ENCODE results near the gene GSX2. TPM values are rescaled to one million over a fixed set of nuclear protein-coding genes. Genes with fewer than 3 reads are reported as not detected.

Gene GSX2
- total and polyA plus RNA-seq, 10 of the 15 experiments (the other 5 are each of a cell fraction or from before 2014, with no cell fraction given), result 0.04 to 0.58 (median 0.50) TPM; not detected in 5

DNA sequence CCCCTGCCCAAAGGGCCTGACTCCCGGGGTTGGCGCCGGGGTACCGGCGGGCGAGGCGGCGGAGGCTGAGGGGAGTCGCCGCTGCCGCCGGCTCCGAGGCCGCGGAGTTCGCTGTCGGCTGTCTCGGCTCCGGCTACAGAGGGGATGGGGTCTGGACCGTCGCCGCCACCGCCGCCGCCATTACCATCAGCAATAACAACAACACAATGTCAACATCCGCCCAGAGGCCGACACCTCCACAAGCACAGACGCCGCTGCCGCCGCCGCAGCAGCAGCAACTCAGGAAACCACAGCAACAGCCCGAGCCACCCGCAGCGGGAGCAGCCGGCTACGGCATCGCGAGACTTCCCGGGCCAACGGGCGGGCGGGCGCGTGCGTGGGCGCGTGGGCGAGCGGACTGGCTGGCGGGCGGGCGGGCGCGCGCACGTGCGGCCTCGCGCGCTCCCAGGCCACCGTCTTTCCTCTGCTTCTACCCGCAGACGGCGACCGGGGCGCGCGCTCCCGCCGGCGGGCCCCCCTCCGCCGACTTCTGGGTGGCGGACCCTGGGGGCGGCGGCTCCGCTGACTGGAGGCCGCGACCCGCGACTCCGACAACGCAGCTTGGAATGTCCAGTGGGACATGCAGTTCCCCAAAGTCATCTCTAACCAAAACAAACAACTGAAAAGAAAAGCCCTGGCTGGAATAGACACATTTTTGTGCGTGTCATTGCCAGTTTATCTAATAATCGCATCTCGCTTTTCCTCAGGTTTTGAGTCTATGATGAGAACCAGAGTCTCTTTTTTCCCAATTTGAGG, 35.4 kb upstream of the GSX2 start, which contains the start of gene CHIC2 (continued):
- TF ChIP-seq, protein P1, sequence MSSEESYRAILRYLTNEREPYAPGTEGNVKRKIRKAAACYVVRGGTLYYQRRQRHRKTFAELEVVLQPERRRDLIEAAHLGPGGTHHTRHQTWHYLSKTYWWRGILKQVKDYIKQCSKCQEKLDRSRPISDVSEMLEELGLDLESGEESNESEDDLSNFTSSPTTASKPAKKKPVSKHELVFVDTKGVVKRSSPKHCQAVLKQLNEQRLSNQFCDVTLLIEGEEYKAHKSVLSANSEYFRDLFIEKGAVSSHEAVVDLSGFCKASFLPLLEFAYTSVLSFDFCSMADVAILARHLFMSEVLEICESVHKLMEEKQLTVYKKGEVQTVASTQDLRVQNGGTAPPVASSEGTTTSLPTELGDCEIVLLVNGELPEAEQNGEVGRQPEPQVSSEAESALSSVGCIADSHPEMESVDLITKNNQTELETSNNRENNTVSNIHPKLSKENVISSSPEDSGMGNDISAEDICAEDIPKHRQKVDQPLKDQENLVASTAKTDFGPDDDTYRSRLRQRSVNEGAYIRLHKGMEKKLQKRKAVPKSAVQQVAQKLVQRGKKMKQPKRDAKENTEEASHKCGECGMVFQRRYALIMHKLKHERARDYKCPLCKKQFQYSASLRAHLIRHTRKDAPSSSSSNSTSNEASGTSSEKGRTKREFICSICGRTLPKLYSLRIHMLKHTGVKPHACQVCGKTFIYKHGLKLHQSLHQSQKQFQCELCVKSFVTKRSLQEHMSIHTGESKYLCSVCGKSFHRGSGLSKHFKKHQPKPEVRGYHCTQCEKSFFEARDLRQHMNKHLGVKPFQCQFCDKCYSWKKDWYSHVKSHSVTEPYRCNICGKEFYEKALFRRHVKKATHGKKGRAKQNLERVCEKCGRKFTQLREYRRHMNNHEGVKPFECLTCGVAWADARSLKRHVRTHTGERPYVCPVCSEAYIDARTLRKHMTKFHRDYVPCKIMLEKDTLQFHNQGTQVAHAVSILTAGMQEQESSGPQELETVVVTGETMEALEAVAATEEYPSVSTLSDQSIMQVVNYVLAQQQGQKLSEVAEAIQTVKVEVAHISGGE (CRISPR knock-in tag; IDR thresholded peaks at IDR 0.05), result no peak
- TF ChIP-seq ZBED1 (IDR thresholded peaks at IDR 0.05; ENCODE audit: borderline replicate concordance), result no peak
- TF ChIP-seq, protein P2, sequence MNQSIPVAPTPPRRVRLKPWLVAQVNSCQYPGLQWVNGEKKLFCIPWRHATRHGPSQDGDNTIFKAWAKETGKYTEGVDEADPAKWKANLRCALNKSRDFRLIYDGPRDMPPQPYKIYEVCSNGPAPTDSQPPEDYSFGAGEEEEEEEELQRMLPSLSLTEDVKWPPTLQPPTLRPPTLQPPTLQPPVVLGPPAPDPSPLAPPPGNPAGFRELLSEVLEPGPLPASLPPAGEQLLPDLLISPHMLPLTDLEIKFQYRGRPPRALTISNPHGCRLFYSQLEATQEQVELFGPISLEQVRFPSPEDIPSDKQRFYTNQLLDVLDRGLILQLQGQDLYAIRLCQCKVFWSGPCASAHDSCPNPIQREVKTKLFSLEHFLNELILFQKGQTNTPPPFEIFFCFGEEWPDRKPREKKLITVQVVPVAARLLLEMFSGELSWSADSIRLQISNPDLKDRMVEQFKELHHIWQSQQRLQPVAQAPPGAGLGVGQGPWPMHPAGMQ (IDR thresholded peaks at IDR 0.05; ENCODE audit: borderline replicate concordance), result 0 out of 2 replicates have a peak, but pooled peaks have one; percentile 27
- TF ChIP-seq POLR2A (IDR thresholded peaks at IDR 0.05; ENCODE audit: low read depth, low read length), result peak; percentile 95
- peak; percentile 74 for TF ChIP-seq BRCA1 (IDR thresholded peaks at IDR 0.05; ENCODE audit: low read depth, low read length)
- TF ChIP-seq YBX1 (IDR thresholded peaks at IDR 0.05), result no peak
- TF ChIP-seq, protein P3, sequence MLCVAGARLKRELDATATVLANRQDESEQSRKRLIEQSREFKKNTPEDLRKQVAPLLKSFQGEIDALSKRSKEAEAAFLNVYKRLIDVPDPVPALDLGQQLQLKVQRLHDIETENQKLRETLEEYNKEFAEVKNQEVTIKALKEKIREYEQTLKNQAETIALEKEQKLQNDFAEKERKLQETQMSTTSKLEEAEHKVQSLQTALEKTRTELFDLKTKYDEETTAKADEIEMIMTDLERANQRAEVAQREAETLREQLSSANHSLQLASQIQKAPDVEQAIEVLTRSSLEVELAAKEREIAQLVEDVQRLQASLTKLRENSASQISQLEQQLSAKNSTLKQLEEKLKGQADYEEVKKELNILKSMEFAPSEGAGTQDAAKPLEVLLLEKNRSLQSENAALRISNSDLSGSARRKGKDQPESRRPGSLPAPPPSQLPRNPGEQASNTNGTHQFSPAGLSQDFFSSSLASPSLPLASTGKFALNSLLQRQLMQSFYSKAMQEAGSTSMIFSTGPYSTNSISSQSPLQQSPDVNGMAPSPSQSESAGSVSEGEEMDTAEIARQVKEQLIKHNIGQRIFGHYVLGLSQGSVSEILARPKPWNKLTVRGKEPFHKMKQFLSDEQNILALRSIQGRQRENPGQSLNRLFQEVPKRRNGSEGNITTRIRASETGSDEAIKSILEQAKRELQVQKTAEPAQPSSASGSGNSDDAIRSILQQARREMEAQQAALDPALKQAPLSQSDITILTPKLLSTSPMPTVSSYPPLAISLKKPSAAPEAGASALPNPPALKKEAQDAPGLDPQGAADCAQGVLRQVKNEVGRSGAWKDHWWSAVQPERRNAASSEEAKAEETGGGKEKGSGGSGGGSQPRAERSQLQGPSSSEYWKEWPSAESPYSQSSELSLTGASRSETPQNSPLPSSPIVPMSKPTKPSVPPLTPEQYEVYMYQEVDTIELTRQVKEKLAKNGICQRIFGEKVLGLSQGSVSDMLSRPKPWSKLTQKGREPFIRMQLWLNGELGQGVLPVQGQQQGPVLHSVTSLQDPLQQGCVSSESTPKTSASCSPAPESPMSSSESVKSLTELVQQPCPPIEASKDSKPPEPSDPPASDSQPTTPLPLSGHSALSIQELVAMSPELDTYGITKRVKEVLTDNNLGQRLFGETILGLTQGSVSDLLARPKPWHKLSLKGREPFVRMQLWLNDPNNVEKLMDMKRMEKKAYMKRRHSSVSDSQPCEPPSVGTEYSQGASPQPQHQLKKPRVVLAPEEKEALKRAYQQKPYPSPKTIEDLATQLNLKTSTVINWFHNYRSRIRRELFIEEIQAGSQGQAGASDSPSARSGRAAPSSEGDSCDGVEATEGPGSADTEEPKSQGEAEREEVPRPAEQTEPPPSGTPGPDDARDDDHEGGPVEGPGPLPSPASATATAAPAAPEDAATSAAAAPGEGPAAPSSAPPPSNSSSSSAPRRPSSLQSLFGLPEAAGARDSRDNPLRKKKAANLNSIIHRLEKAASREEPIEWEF (IDR thresholded peaks at IDR 0.05; ENCODE audit: insufficient replicate concordance, low read depth, low read length), result no peak
- TF ChIP-seq EGR1 (IDR thresholded peaks at IDR 0.05; ENCODE audit: borderline replicate concordance in 1 of 2, low read depth in 2 of 2, low read length in 2 of 2), result peak in 1 of 2 experiments; percentile 92; a peak in 2 of 3 replicates
- no peak for TF ChIP-seq SMAD1 (IDR thresholded peaks at IDR 0.05; ENCODE audit: low read depth, partially characterized antibody)
- no peak for TF ChIP-seq ZZZ3 (IDR thresholded peaks at IDR 0.05; ENCODE audit: control insufficient read depth, insufficient read length, low read depth)
- TF ChIP-seq SMARCA5 (IDR thresholded peaks at IDR 0.05), result no peak
- TF ChIP-seq SMC3 (IDR thresholded peaks at IDR 0.05; ENCODE audit: borderline replicate concordance, low read length), result no peak
- peak; percentile 58; the same call in 1 of the 2 replicates for TF ChIP-seq NR2F1 (conservative IDR thresholded peaks at IDR 0.05)
- peak; percentile 93 for TF ChIP-seq FOXK2 (IDR thresholded peaks at IDR 0.05)
- TF ChIP-seq, protein P4, sequence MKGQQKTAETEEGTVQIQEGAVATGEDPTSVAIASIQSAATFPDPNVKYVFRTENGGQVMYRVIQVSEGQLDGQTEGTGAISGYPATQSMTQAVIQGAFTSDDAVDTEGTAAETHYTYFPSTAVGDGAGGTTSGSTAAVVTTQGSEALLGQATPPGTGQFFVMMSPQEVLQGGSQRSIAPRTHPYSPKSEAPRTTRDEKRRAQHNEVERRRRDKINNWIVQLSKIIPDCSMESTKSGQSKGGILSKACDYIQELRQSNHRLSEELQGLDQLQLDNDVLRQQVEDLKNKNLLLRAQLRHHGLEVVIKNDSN (IDR thresholded peaks at IDR 0.05; ENCODE audit: borderline replicate concordance, extremely low read length, insufficient read depth, low read depth, low read length), result peak; percentile 43
- TF ChIP-seq, protein P5, sequence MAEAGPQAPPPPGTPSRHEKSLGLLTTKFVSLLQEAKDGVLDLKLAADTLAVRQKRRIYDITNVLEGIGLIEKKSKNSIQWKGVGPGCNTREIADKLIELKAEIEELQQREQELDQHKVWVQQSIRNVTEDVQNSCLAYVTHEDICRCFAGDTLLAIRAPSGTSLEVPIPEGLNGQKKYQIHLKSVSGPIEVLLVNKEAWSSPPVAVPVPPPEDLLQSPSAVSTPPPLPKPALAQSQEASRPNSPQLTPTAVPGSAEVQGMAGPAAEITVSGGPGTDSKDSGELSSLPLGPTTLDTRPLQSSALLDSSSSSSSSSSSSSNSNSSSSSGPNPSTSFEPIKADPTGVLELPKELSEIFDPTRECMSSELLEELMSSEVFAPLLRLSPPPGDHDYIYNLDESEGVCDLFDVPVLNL (IDR thresholded peaks at IDR 0.05; ENCODE audit: low read depth, low read length), result no peak
